Adrenal gland (tissue), 12 donors: ENCODE data around the gene TIMP3. TPM values are rescaled to one million over a fixed set of nuclear protein-coding genes. Genes with fewer than 3 reads are reported as not detected.

Source experiments
- DNase-seq, 7 donors: peaks; one replicate each; pipeline ENCODE4 v3.0.0-alpha.2; 2019 to 2020
- H3K27ac ChIP-seq, 5 donors: fragments of 200-600 bp; sonication (generic) in 4 of 5; 1 replicate in 3 of 5; 2 replicates in 2 of 5; pipeline versions ENCODE4 v1.5.1 to v1.8.0; 2016 to 2020; ENCODE audit warnings: mild to moderate bottlenecking in 1 of 5
- H3K27me3 ChIP-seq: fragments of 200-600 bp; 2 replicates; pipeline ENCODE4 v1.8.0; 2021
- H3K36me3 ChIP-seq, 2 donors: fragments of 200-600 bp; replicated peaks in 1 of 2; 1 replicate in 1 of 2; 2 replicates in 1 of 2; pipeline versions ENCODE4 v1.5.1 to v1.8.0; 2018 to 2022
- H3K4me1 ChIP-seq, 2 donors: fragments of 200-600 bp; replicated peaks in 1 of 2; 1 replicate in 1 of 2; 2 replicates in 1 of 2; pipeline versions ENCODE4 v1.5.1 to v1.8.0; 2018 to 2021
- H3K4me3 ChIP-seq, 4 donors: fragments of 200-600 bp; sonication (generic) in 3 of 4; one replicate each; pipeline ENCODE4 v1.5.1; 2016 to 2018
- H3K9me3 ChIP-seq, 3 donors: fragments of 200-600 bp; sonication (generic) in 1 of 3; replicated peaks in 1 of 3; 1 replicate in 2 of 3; 2 replicates in 1 of 3; pipeline versions ENCODE4 v1.5.1 to v1.8.0; 2016 to 2021
- CTCF ChIP-seq, 6 experiments: fragments of 450-650 bp in 4 of 6; fragments of 200-600 bp in 2 of 6; sonication (generic) in 1 of 6; IDR thresholded peaks; 1 replicate in 5 of 6; 2 replicates in 1 of 6; pipeline versions ENCODE4 v1.5.1 to v1.8.0; 2016 to 2021; ENCODE audit warnings: antibody characterized with exemption in 6 of 6, mild to moderate bottlenecking in 2 of 6, moderate library complexity in 1 of 6
- POLR2A ChIP-seq, 2 donors: fragments of 450-650 bp; IDR thresholded peaks; one replicate each; pipeline ENCODE4 v1.6.1; 2017; ENCODE audit warnings: antibody characterized with exemption in 2 of 2, mild to moderate bottlenecking in 2 of 2, moderate library complexity in 1 of 2
- WGBS, 4 donors: extraction: QIAGEN DNeasy Blood & Tissue Kit in 2 of 4; methylation state at CpG; one replicate each; pipeline versions ENCODE4 v1.1.5 to v1.1.7; 2013 to 2017; 5-methylcytosine and 5-hydroxymethylcytosine counted together
- intact Hi-C, 2 donors: fragments of 100-400 bp; cut with DNase I; formaldehyde crosslinking; loops; one replicate each; pipeline versions ENCODE4 v1.14.1 to v1.15.0; 2022 to 2023
- polyA plus RNA-seq, 3 donors: library from polyadenylated mRNA; stranded (reverse); fragments of 200-250 nt in 2 of 3; fragments of 350-450 nt in 1 of 3; fragmentation: Illumina TruSeq in 1 of 3; extraction: RNeasy Lipid Tissue Mini Kit (QIAGEN cat#74804) in 1 of 3; gene quantifications; one replicate each; pipeline ENCODE4 v1.2.3, GENCODE V29; 2013 to 2014
- total RNA-seq, 9 donors: library from RNA; depleted of rRNA in 4 of 9; stranded (reverse); fragments of >200 nt in 4 of 9; fragments of 120-200 nt in 1 of 9; fragmentation: NEBNext Ultra II Directional in 1 of 9; extraction: Animal tissue kit (Norgen Biotek cat#: 25700) in 1 of 9; gene quantifications; one replicate each; pipeline versions ENCODE4 v1.1.0 to v1.2.4, GENCODE V29; 2013 to 2023
- donor health status: healthy with polysubstance abuse.
- donor health status: Bipolar disorder and iron deficiency.
- donor health status: DM: yes; HTN: yes; CAD: no.
- donor health status: DM: no; HTN: no; CAD: no.
- donor health status: DM: no; HTN: no; CAD: no.
- donor health status: DM: yes; HTN: yes; CAD: no.

TIMP3 gene
- total and polyA plus RNA-seq, 12 donors, result 78.0 to 677 (median 334) TPM

DNA sequence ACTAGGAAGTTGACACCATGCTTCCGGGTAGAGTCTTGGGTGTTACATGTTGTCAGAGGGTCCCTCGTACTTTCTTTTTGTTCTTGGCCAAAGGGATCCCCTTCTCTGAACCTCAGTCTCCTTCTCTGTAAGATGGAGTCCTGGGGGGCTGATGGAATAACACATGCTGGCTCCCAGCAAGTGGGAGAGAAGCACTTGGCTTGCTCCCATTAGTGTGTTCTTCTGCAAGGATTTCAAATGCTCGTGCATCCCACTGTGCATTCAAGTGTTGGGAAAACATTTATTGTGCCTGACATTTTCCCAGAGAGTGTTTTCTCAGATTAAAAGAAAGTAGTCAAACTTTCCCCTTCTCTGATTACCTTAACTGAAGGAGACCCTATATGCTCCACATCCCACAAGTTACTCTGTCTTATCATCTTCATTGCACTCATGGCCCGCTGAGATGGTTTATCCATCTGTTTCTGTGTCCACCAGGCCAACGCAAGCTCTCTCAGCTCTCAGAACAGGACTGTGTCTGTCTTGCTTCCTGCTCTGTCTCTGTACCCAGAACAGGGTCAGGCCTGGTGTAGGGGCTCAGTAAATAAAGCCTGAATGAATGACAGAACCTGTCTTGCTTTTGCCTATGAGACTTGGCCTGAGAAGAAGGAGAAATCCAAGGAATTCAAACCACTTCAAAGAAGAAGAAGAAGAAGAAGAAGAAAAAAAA lies 16.0 kb upstream of the TIMP3 start:
- Histone ChIP-seq H3K27me3 (no peaks in the 10 kb centered on the region), H3K36me3 (no peaks in the 10 kb centered on the region), H3K4me1 (no peaks in the 10 kb centered on the region), H3K27ac (no peak overlapping the region), H3K4me3 (no peak overlapping the region), H3K9me3 (no peaks in the 10 kb centered on the region)
- TF ChIP-seq POLR2A (IDR thresholded peaks at IDR 0.05) (no peak), CTCF (IDR thresholded peaks at IDR 0.05) (no peak)
- DNase-seq, result no peak
- intact Hi-C loops, result no loop called here
- 71 to 84% (median 81%) methylated on average over 5 of the region's 5 CpGs for WGBS, 4 donors

- H3K27ac ChIP-seq, result no peak overlapping the region
Observed at GRCh38 chr22:32786027-32786418, 15.5 kb upstream of the TIMP3 start.

DNA sequence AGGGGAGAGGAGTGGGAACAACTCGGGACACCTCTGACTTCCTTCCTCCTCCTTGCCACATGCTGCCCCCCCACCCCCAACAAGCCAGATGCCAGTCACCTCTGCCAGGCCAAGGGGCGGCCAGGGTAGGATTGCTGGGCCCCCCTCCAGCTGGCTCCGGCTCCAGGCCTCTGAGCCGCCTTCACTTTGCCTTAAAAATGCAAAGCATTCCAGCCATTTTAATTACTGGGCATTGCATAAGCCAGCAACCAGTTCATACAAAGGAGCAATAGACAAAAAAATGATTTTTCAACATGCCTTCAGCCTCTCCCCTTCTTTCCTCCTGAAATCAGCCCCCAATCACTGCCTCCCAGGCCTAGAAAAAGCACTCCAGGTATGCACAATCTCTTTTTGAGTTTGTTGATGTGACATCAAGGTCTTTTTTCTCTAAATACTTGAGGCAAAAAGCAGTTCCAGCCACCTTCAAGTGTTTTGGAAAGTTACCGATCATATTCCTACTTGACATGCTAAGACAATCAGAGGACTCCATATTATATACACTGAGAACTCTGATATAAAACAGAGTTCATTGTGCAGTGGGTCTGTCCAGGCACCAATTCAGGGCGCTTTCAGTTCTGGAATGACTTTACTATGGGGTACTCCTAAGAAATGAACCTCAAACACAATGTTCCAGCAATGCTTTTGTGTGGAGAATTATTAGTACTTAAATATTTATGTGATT lies 12.4 kb upstream of the TIMP3 start:
- intact Hi-C loops, result no loop called here
- DNase-seq, result no peak
- no peaks in the 10 kb centered on the region for H3K4me1 ChIP-seq
- H3K4me3 ChIP-seq, result no peak overlapping the region
- H3K27ac ChIP-seq, result peak overlapping the region in 1 of 5 donors; percentile 74
- no peaks in the 10 kb centered on the region for H3K27me3 ChIP-seq
- no peaks in the 10 kb centered on the region for H3K36me3 ChIP-seq
- 73 to 80% (median 76%) methylated on average over 5 to 6 of the region's 6 CpGs for WGBS, 4 donors
- H3K9me3 ChIP-seq, result no peaks in the 10 kb centered on the region
- TF ChIP-seq CTCF (IDR thresholded peaks at IDR 0.05), result no peak
- no peak for TF ChIP-seq POLR2A (IDR thresholded peaks at IDR 0.05)

More at GRCh38 chr22:32786027-32786418, 15.5 kb upstream of the TIMP3 start:
- intact Hi-C loops, result no loop called here
- Histone ChIP-seq H3K9me3 (no peaks in the 10 kb centered on the region), H3K4me1 (no peaks in the 10 kb centered on the region), H3K36me3 (no peaks in the 10 kb centered on the region), H3K27me3 (no peaks in the 10 kb centered on the region), H3K4me3 (no peak overlapping the region)
- WGBS, 4 donors, result 75 to 86% (median 84%) methylated on average over 2 of the region's 2 CpGs
- no peak for DNase-seq
- no peak for TF ChIP-seq POLR2A (IDR thresholded peaks at IDR 0.05)
- no peak for TF ChIP-seq CTCF (IDR thresholded peaks at IDR 0.05)

GRCh38 chr22:32789797-32790620 lies 11.5 kb upstream of the TIMP3 start:
- Histone ChIP-seq H3K36me3 (no peaks in the 10 kb centered on the region), H3K4me3 (no peak overlapping the region), H3K9me3 (no peaks in the 10 kb centered on the region), H3K27ac (peak overlapping the region in 1 of 5 donors; percentile 74), H3K4me1 (no peaks in the 10 kb centered on the region), H3K27me3 (no peaks in the 10 kb centered on the region)
- intact Hi-C loops, result no loop called here
- WGBS, 4 donors, result 88 to 91% (median 89%) methylated on average over 9 of the region's 9 CpGs
- DNase-seq, result no peak
- TF ChIP-seq POLR2A (IDR thresholded peaks at IDR 0.05), result no peak
- TF ChIP-seq CTCF (IDR thresholded peaks at IDR 0.05), result no peak
